ENCODE results near the gene YAE1.
"Not testable (repeated sequence)": the region's sequence is repeated elsewhere in the genome, so short reads cannot be mapped to it uniquely, and the experiment has no call there.

YAE1 gene, protein sequence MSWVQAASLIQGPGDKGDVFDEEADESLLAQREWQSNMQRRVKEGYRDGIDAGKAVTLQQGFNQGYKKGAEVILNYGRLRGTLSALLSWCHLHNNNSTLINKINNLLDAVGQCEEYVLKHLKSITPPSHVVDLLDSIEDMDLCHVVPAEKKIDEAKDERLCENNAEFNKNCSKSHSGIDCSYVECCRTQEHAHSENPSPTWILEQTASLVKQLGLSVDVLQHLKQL

DNA sequence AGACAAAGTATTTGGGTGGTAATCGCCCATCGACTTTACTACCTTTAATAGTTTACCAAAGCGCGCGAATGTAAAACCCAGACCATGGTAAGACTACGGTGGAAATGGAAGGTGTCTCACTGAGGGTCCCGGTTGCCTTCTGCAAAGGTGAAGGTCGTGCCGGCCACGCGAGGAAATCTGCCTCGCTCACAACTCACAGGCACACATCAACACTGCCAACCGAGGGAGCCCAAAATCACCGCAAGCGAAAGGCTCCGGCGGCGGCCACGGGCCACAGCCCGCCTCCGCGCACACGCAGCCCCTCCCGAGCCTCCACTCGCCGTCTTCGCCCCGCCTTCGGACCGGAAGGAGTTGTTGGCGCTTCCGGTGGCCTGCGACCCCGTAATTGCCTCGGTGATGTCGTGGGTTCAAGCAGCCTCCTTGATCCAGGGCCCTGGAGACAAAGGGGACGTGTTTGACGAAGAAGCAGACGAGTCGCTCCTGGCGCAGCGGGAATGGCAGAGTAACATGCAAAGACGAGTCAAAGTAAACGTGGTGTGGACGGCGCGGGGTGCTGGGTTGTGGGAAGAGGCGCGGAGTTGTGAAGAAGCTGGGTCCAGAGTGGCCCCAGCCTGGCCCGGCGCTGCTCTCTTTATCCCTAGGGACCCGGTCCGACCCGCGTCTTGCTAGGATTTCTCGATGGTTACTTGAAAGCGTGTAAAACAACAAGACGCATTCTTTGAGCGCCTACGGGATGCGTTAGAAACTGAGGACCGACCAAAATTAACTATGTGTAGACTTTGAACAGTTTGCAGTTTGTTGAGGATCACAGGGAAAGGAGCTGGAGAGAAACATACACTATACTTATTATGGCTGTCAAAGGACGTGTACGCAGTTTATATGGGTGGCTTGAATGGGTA, at the start of gene YAE1:
Gene YAE1 (plus strand): TSS at position 382 of the 899 bp plus-strand sequence. CDS start 15 bp downstream, at position 397.
- peak within 1 kb of the TSS; percentile 93 for H3K4me3 ChIP-seq (ENCODE audit: low read depth, low read length)

DNA sequence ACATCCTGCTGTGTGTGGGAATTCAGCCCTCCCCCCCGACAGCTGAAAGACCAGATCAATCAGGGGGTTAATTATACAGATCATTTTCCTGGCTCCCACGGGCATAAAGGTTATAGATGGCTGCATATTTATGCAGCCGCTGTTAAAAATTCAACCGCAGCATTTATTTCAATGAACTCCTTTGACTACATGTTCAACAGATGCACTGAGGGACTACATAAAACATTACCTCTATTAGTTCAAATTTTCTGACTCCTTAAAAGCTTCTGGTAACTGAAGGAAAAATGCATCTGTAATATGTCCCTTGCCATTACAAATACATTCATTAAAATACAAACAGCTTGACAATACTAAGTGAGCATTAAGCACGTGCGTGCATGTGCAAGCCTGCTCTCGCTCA, 49.7 kb upstream of the YAE1 start:
- H3K4me3 ChIP-seq (ENCODE audit: low read depth, low read length), result no peak overlapping the region

DNA sequence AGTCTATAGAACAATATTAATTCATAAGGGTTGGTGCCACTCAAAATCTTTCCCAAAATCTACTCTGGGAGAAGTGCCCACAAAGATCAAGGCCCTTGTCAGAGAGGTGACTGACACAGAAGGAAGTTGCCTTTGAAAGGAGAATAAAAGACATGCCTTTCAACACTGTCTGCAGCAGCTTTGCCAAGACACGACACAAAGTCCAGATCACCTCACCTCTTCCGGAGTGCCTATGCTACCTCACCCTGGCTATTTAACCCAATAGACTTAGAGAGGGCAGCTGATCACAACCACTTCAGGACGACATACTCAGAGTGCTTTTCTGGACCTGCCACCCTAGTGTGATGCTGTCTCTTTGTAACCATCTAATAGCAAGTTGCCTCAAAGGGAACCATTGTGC, 49.0 kb upstream of the YAE1 start:
- no peak overlapping the region for H3K4me3 ChIP-seq (ENCODE audit: low read depth, low read length)

DNA sequence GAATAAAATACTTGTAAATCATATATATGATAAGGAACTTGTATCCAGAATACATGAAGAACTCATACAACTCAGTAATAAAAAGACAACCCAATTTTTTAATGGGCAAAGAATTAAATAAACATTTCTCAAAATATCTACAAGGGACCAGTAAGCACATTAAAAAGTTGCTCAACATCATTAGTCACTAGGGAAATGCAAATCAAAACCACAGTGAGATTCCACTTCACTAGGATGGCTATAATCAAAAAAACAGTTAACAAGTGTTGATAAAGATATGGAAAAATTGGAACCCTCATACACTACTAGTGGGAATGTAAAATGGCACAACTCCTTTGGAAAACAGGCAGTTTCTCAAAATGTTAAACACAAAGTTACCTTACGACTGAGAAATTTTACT, 40.3 kb upstream of the YAE1 start:
- no peak overlapping the region for H3K4me3 ChIP-seq (ENCODE audit: low read depth, low read length)

DNA sequence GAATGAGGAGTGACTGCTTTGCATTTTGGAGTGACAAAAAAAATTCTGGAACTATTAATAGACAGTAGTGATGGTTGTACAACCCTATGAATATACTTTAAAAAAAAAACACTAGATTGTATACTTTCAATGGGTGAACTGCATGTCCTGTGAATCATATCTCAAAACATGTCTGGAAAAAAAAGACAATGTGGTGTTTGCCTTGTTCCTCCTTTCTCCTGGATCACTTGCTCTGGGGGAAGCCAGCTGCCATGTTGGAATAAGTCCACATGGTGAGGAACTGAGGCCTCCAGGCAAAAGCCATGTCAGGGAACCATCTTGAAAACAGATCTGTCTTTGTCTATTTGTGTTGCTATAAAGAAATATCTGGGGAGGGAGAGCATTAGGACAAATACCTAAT, 39.5 kb upstream of the YAE1 start:
- no peak overlapping the region for H3K4me3 ChIP-seq (ENCODE audit: low read depth, low read length)

DNA sequence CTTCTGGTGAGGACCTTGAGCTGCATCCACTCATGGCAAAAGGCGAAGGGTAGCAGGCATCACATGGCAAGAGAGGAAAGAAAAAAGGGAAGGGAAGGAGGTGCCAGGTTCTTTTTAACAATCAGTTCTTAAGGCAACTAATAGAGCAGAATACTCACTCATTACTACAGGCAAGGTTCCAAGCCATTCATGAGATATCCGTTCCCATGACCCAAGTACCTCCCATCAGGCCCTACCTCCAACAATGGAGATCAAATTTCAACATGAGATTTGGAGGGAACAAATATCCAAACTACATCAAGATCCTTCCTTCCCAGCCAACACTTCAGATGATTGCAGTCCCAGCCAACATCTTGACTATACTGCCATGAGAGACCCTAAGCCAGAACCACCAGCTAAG, 38.9 kb upstream of the YAE1 start:
- H3K4me3 ChIP-seq (ENCODE audit: low read depth, low read length), result no peak overlapping the region

DNA sequence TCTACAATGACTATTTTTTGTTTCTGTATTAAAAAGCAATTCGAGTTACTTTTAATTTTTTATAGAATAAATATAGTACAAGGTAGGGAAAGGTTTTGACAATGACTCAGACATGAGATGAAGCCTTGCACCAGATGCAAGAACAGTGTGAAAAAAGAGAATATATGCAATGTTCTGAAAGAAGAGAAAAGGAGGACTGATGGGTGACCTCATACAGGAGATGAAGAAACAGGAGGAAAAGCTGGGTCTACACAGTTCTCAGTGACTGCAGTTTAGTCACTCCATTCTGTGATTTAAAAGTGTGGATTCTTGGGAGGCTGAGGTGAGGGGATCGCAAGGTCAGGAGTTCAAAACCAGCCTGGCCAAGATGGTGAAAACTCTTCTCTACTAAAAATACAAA, 38.3 kb upstream of the YAE1 start:
- no peak overlapping the region for H3K4me3 ChIP-seq (ENCODE audit: low read depth, low read length)

DNA sequence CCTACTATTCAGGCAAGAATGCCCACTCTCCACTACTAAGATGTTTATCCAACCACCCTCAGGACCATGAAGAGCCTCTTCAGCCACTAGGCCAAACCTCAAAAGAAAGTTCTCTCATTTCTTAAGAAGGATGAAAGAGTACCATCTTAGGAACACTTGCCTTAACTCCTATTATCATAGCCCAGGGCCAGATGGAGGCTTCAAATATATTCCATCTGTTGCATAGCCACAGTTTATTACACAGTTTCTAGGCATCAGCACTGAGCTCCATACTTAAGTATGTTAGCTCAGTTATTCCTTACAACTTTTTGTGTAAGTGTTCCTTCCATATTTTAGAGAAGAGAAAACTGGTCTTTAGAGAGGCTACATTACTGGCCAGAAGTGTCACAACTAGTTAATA, 37.4 kb upstream of the YAE1 start:
- no peak overlapping the region for H3K4me3 ChIP-seq (ENCODE audit: low read depth, low read length)

DNA sequence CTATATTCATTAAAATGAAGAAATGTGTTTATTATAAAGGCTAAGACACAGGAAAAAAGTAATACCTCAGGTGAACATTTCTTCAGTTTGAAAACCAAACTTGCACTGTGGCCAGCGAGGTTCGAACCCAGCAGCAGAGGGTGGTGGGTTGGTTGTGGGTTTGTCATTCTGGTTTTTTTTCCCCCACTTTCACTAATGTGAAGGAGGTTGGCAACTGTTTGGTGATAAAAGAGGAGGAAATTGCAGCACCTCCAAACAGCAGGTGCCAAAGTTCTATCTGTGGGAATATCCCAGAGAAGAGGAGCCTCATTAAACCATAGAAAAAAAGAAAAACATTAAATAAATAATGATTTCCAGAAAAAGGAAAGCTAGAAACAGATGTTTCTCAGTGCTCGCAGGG, 36.6 kb upstream of the YAE1 start:
- no peak overlapping the region for H3K4me3 ChIP-seq (ENCODE audit: low read depth, low read length)

DNA sequence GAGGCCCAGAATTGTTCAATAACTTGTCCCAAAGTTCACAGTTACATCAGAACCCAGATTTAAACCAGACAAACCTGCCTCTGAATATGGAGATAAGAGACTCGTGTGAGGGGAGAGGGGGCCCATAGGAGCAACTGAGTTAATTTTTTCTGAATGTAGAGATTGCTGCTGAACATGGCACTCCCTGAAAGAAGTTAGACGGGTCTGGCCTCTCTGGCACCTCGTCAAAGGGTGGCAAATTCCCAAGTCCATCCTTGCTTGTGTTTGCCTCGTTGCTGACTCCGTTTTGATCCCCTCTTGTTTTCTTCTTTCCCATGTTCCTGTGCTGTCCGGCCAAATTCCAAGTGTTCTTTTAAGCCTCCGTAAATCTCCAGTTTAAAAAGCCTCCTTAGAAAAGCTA, 35.2 kb upstream of the YAE1 start:
- no peak overlapping the region for H3K4me3 ChIP-seq (ENCODE audit: low read depth, low read length)

DNA sequence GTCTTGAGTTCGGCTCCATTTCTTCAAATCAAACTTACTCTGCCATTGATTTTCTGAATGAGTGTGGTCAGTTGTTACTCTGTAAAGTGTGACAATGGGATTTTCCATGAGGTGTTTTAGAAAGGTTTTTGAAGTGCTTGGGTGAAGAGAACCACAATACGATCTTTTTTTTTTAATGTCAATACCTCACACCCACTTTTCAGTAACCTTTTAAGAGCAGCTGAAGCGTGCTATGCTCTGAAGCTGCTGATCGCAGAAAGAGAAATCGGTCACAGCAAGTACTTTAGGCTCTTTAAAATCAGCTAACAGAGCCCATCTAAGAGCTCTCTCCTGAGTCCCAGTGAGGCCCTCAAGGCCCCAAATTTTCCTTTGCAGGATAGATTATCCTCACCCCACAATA, 34.4 kb upstream of the YAE1 start:
- H3K4me3 ChIP-seq (ENCODE audit: low read depth, low read length), result no peak overlapping the region

DNA sequence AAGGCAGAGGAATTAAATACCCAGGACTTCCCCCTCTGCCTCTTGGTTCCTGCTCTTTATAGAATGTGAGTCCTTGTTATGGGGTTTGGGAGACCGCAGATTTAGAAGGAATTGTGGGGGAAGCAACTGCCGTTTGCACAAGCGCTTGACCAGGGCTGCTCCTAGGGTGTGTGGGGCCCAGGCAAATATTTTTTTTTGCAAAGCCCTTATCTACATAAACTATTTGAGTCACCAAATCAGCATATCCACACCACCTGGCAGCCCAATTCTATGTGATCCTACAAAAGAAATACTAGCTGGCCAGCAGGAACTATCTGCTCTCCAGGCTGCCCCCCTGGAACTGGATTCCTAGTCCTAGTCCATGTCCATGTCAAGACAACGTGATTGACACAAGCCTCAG, 33.4 kb upstream of the YAE1 start:
- H3K4me3 ChIP-seq (ENCODE audit: low read depth, low read length), result no peak overlapping the region

DNA sequence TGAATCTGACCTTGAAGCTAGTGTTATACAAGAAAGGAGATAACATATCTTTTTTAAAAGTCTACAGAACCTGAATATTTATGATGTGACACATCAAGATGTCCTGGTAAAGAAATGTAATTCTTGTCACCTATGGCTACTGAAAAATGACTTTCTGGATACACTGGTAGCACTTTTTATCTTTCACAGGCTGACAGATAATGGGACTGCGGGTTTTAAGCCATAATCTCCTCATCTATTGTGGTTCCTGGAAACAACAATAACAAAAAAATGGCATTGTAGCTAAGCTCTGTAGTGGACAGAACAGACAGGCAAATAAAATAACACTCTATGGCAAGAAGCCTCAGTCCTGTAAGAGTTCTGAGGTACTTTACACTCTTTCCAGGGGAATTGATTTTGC, 31.6 kb upstream of the YAE1 start:
- H3K4me3 ChIP-seq (ENCODE audit: low read depth, low read length), result no peak overlapping the region

DNA sequence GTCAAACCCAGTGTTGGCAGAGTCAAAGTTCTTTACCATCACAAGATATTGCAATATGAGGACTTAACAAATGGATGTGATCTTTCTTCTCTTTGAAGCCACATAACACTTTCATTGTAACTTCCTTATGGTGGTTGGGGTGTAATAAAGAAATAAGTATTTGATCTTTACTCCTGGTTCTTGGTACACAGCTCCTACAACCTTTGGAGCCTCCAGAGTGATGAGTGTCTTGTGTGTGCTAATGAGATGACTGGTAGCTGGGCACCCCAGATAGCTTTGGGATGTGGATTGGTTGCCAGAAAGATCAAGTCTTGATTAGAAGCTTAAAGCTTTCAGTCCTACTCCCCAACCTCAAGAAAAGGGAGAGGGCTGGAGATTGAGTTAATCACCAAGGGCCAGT, 31.1 kb upstream of the YAE1 start:
- H3K4me3 ChIP-seq (ENCODE audit: low read depth, low read length), result no peak overlapping the region

DNA sequence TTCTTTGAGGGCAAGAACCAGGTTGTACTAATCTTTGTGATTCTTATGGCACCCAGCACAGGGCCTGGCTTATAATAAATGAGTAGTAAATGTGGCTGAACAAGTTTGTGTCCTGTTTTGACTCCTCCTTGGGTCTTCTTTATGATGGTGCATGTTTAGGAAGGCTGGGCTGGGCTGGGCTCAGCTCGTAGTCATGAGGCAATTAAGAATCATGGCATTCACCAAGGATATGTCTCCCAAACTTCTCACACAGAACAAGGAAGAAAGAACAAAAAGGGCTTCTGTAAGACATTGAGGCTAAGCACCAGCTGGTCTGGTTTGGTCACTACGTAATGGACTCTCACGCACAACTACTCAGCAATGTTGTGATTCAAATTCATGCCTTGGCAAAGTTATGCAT, 30.5 kb upstream of the YAE1 start:
- no peak overlapping the region for H3K4me3 ChIP-seq (ENCODE audit: low read depth, low read length)

DNA sequence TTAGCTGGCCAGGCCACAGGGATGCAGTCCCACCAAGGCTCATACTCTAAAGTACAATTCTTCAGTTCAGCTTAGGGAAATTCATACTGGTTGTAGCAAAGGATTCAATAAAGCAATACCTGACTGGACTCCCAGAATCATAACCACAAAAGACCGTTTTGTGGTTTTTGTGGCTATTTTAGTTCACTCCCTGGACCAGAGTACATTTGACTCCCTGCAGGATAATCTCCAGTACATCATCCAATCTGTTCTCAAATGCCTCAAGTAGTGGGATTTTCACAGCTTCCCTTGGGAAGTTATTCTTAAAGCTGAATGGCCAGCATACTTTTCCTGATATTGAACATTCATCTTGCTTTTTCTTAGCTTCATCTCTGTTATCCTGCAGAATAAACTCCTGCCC, 29.3 kb upstream of the YAE1 start:
- H3K4me3 ChIP-seq (ENCODE audit: low read depth, low read length), result no peak overlapping the region

DNA sequence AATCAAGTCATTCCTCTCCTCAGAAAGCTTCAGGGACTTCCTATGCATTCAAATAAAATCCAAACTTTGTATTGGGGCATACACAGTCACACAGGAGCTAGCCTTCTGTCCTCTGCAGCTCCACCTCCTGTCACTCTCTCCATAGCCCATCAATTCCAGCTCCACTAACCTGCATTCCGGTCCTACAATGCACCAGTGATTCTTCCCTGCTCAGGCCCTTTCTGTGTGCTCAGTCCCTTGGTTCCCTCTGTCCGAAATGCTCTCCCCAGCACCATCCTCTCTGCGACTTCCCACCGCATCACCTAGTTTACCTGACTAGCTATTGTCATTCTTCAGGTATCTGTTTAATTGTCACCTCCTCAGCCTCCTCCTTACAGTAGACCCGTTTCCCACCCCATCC, 26.4 kb upstream of the YAE1 start:
- H3K4me3 ChIP-seq (ENCODE audit: low read depth, low read length), result no peak overlapping the region

DNA sequence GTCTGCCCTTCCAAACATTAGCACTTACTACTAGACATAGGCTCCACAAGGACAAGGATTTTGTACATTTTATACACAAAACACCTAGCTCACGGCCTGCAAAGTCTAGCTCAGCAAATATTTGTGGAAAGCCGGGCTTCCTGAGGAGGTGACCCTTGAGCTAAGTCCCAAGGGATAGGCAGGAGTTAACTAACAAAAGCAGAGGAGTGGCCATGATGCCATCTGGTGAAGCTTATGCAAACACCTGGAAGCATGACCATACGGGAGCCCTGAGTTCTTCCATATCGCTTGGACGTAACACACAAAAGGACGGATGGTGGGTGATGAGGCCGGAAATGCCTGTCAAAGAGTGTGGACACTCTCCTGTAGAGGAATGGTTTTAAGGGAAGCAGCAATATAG, 25.9 kb upstream of the YAE1 start:
- no peak overlapping the region for H3K4me3 ChIP-seq (ENCODE audit: low read depth, low read length)

DNA sequence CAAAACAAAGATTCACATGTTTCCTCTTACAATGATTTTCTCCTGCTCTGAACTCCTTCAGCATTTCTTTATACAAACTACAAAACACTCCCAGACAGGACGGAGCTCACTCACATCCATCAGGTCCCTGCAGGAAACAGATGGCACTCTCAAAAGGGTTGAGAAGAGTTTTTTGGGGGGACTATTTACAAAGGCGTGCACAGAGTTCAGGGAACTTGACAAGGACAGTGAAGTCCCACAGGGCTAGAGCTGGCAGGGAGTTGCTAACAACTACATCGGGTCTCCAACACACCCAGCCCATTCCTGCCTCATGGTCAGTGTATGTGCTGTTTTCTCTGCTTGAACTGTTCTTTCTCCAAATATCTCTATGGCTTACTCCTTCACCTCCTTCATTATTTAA, 24.7 kb upstream of the YAE1 start:
- H3K4me3 ChIP-seq (ENCODE audit: low read depth, low read length), result no peak overlapping the region

DNA sequence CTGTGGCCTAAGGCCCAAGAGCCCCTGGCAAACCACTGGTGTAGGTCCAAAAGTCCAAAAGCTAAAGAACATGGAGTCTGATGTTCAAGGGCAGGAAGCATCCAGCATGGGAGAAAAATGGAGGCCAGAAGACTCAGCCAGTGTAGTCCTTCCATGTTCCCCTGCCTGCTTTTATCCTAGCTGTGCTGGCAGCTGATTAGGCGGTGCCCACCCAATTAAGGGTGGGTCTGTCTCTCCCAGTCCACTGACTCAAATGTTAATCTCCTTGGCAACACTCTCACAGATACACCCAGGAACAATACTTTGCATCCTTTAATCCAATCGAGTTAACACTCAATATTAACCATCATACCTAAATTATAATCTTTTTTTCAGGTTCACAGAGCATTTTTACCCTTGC, 21.4 kb upstream of the YAE1 start:
- not testable (repeated sequence) for H3K4me3 ChIP-seq (ENCODE audit: low read depth, low read length)

DNA sequence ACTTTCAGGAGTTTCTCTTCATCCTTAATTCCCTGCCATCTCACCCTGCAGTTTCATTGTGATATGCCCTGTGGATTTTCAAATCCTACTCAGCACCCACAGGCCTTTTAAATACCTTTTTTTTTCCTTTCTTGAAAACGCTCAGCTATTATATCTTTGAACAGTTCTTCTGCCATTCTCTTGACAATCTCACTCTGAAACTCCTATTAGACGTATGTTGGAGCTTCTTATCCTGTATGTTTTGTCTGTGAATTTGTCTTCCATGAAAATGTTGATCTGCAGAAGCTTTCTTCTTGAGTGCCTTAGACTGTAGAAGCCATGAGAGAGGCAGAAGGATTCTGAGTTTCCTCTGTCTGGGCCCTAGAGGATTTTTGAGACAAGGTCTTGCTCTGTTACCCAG, 18.9 kb upstream of the YAE1 start:
- no peak overlapping the region for H3K4me3 ChIP-seq (ENCODE audit: low read depth, low read length)

DNA sequence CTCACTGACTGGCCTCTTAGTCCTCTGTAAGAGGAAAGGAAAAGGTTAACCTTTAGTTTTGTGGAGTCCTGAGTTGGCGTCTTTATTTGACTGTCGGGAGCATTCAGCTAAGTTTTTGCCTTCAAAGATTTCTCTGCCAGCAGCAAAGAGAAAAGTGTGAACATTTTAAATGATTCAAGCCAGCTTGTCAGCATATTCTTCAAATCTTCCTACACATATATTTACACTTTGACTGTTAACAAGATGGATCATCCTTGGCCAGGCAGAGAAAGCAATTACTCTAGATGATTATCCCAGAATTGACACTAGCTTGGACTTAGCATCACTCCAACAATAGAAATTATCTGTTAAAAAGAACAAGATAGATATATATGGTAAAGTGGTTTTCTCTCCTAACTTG, 15.8 kb upstream of the YAE1 start:
- H3K4me3 ChIP-seq (ENCODE audit: low read depth, low read length), result no peak overlapping the region

DNA sequence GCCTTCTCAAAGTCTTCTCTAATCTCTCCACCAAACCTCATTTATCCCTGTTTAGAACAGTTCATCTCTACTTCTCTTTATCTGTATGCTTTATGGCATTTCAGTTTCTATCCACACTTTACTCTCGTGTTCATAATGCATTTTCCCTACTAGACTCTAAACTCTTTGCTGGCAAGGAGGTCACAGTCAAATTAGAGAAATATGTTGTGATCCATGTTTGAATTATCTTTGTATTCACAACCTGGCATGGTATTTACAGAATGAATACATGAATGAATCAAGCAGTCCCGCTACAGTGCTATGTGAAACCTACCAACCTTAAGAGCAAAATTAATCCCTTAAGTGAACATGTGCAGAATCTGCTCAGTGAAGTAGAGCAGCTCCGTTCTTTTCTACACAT, 12.8 kb upstream of the YAE1 start:
- H3K4me3 ChIP-seq (ENCODE audit: low read depth, low read length), result no peak overlapping the region
